GM21529 (cell line): ENCODE measurements around the gene DOK4.
A peak's percentile ranks its signal among the peaks of the same experiment; 100 is the strongest.

ENCODE experiments used
- ATAC-seq: cut with Tn5 transposase; IDR thresholded peaks from one replicate; pipeline ENCODE4 v1.9.1; 2021; ENCODE audit not compliant: unreplicated experiment

The DOK4 gene

GRCh38 chr16:57519796-57520360 lies 33.6 kb upstream of the DOK4 start:
- ATAC-seq, result peak; percentile 60

GRCh38 chr16:57518922-57519321 lies 32.6 kb upstream of the DOK4 start:
- no peak for ATAC-seq

- no peak for ATAC-seq
Measured at GRCh38 chr16:57518520-57518919, 32.2 kb upstream of the DOK4 start.

DNA sequence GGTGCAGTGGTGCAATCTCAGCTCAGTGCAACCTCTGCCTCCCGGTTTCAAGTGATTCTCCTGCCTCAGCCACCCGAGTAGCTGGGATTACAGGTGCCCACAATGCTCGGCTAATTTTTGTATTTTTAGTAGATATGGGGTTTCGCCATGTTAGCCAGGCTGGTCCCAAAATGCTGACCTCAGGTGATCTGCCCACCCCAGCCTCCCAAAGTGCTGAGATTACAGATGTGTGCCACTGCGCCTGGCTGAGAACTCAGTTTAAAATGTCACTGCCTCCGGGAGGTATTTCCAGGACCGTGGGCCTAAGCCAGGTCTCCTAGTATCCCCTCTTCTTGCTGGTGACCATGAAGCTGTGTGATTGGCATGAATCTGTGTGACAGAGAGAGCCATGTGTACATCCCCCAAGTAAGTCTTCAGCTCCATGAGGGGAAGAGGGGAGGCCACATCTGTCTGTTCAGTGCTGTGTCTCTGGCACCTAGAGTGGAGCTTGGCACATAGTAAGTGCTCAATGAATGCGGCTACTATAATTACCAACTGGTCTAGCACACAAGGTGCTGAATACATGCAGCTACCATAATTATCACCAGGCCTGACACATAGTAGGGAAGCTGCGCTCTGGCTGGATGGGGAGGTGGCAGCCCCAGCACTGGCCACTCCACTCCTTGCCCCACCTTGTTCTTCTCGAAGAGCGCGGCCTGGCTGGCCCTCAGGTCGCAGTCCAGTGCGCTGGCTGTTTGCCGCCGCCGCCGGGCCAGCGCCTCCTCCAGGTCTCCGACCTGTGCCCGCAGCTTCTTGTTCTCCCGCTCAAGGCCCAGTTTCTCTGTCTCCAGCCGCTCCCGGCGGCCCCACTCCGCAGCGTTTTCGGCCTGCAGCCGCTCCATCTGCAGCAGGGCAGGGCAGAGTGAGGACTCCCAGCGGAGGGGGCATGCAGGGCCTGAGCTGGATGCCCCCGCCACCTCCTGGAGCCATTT lies 31.4 kb upstream of the DOK4 start:
- no peak for ATAC-seq

GRCh38 chr16:57516773-57517172 lies 30.5 kb upstream of the DOK4 start:
- ATAC-seq, result no peak

DNA sequence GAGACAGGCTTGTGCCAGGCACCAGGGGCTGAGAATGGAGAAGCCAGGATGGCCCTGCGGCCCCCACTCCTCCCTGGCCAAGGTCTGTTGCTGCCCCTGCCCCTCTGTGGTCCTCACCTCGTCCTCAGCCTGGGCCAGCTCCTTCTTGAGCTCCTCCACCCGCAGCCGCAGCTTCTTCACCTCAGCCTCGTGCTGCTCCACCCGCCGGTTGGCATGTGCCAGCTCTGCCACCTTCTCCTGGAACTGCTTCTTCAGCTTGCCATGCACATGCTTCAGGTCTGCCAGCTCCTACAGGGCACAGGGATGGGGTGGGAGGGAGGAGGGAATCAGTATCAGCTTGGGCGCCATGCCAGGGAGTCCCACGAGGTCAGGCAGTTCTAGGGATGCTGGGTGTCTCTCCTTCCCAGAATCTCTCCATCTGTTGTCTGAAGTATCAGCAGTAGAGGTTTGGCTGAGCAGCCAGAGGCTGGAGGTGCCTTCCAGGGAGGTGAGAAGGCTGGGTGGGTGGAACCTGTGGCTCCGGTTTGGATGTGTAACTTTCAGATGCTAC lies 30.0 kb upstream of the DOK4 start:
- ATAC-seq, result no peak

DNA sequence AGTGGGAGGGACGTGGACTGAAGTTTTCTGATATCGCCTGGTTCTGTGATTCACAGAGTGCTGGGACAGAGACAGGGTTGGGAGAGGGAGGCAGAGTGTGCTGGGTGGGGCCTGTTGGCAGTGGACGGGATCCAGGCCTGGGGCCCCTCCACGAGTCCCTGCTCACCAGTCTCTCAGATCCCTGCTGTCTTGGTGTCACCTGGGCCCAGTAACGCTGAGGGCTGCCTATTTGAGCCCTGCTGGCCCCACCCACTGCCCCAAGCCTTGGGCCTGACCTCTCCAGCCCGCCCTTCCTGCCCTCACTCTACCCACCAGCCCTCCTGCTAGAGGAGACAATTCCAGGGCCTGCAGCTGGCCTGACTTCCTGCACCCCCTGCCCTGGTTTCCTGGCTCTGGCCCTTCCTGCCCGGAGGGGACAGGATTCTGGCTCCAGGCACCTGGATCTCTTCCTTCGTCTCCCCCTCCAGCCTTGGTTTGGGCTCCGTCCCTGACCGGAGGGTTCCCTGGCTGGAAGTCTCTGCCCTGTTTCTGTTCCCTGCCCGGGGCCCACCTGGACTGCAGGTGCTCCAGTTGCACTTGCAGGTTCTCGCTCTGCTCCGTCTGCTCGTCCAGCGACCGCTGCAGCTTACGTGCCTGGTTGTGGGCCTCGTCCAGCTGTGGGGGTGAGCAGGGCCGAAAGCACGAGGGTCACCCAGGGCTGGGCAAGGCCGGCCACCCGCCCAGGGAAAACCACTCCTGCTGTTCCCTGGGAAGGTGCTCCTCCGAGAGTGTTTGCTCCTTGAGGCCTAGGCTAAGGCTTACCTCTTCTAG lies 28.7 kb upstream of the DOK4 start:
- no peak for ATAC-seq

DNA sequence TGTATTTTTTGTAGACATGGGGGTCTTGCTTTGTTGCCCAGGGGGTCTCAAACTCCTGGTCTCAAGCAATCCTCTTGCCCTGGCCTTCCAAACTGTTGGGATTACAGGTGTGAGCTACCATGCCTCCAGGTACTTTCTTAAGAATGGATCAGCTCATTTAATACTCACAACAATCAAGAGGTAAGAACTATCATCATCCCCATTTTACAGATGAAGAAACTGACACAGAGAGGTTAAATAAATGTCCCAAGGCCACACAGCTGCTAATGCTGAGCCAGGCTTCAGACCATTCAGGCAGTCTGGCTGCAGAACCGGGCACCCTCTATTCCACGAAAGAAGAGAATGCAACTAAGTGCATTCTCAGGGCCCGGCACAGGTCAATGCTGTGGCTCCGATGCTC lies 28.1 kb upstream of the DOK4 start:
- no peak for ATAC-seq

DNA sequence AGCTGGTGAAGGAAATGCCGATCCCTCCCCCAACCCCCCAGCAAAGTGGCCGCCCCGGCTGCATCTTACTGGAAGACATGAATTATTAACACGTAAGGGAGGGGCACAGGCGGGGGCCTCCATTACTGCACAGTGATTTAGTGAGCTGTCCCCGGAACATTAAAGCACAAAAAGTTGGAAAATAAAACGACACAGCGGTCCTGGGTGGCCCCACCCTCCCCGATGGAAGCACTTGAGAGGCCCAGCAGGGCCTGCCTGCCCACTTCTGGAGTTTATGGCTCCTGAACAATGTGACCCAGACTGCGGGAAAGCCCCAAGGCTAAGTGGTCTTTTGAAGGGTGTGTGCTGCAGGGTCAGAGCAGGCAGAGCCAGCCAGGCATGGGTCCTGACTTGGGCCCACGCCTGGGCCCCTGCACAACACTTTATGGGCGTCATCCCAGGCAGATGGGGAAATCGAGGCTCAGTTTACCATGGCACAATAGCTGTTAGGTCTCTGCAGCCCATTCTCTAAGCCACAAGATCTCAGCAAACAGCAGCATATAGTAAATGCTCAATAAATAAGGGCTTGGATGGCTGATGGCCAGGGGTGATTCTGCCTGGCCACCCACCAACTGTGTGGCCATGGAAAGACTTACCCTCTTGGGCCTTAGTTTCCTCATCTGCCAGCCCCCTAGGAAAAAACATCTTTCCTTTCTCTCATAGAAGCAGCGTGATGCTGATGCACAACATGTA lies 27.2 kb upstream of the DOK4 start:
- ATAC-seq, result no peak

- ATAC-seq, result no peak
Measured at GRCh38 chr16:57512296-57513001, 26.2 kb upstream of the DOK4 start.

DNA sequence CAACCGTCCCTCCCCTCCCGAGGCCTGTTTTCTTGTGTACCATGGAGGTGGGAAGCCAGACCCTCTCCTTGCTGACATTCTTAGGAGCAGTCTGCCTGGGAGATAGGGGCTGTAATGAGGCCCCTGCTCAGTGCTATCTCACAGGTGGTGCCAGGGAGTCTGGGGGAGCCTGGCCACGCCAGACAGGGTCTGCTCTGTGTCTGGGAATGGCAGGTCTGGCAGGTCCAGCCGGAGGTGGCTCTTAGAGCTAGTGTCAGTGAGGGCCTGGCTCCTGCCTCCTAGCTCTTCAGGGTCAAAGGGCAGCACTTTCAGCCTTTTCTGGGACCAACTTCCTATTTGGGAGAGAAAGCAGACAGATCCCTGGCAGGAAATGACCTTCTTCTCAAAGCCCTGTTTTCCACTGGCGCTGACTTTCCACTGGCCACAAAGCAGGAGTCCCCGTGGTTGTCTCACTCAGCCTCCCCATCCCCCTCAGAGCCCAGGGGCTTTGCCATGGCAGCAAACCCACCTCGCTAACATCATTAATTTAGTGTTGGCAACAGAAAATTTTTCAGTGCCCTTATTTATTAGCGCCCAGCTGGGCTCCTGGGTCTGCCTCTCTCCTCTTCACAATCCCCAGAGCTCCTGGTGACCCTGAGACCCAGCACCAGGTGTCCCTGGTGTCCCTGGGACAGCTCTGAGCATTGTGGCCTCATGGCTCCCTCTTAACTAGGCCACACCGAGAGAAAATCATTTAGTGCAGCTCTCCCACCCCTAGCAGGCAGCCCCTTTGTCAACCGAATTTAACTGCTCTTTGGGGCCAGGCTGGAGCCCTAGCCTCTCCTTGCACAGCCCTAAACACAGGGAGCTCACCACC lies 24.0 kb upstream of the DOK4 start:
- no peak for ATAC-seq

- ATAC-seq, result no peak
Measured at GRCh38 chr16:57509231-57509923, 23.1 kb upstream of the DOK4 start.

DNA sequence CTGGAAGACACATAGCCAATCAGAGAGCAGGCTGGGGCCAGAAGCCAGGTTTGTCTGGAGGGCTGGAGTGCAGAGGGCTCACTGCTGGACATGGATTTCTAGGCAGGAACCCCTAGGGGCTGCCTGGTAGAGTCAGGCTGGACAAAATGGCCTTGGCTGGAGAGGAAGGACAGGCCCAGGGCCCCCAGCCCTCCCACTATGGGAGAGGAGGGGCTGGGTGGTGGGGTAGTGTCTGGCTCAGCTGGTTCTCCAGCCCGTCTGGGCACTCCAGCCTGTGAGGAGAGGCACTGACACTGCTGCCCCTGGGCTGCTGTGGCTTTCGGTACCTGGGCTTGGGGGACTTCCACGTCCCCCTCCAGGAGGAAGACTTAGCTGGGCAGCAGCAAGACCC lies 21.7 kb upstream of the DOK4 start:
- no peak for ATAC-seq

- no peak for ATAC-seq
Measured at GRCh38 chr16:57507136-57508034, 21.1 kb upstream of the DOK4 start.

DNA sequence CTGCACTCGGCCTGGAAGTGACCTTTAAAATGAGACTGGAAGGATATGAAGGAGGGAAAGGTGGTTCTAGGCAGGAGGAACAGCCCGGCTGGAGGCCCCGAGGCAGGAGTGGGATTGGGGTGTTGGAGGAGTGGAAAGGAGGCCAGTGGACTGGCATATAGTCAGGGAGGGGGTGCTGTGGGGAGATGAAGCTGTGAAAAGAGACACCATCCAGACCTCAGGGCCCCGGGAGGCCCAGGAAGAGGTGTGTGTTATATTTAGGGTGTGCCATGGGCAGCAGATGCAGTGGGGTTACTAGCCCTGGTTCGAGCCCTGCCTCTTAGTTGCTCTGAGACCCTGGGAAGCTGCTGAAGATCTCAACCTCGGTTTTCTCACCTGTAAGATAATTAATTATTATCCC lies 18.9 kb upstream of the DOK4 start:
- no peak for ATAC-seq

- no peak for ATAC-seq
Measured at GRCh38 chr16:57504491-57504890, 18.2 kb upstream of the DOK4 start.

DNA sequence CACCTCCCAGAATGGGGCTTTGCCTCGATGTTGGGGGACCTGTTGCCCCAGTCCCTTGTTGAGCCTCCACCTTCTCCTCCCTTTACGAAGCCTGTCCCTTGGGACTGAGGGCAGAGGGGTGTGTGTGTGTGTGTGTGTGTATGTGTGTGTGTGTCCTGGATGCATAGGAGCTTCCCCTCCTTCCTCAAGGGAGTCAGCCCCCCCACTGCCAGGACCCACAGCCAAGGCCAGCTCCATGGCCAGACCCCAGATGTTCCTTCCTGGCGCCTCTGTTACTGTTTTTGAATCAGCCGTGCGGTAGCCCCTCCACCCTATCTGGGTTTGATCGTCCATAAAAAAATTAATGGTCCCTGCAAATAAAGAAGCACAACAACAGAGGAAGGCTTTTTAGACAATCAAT lies 17.7 kb upstream of the DOK4 start:
- ATAC-seq, result no peak

- ATAC-seq, result no peak
Measured at GRCh38 chr16:57503366-57503765, 17.1 kb upstream of the DOK4 start.
